VCaP (cell line): ENCODE results near the gene ERLIN1.
"Not testable (repeated sequence)": the region's sequence is repeated elsewhere in the genome, so short reads cannot be mapped to it uniquely, and the experiment has no call there.

Source experiments
- H3K27ac ChIP-seq: fragments of 450-650 bp; 2 replicates; pipeline ENCODE4 v1.5.1; 2017
- TF ChIP-seq, protein P1 (sequence below): fragments of 450-650 bp; conservative IDR thresholded peaks from 2 replicates; pipeline ENCODE4 v1.5.1; 2017; ENCODE audit warnings: mild to moderate bottlenecking, moderate library complexity

ERLIN1 gene

DNA sequence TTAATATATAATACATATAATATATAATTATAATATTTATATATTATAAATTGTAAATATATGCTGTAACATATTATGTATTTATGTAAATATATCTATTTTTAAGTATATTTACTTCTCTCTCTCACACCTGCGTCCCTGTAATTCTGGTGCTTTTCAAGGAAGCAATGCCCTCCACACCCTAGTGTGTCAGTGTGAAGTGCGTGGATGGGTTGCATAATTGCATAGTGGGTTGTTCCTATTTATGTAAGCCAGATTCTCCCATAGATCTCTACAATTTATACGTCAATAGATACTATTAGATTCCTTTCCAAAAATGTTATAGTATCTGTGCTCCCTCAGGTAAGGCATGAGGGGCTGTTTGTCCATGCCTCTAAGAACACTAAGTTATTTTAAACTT is 54.3 kb downstream of the ERLIN1 start:
- TF ChIP-seq, protein P1, sequence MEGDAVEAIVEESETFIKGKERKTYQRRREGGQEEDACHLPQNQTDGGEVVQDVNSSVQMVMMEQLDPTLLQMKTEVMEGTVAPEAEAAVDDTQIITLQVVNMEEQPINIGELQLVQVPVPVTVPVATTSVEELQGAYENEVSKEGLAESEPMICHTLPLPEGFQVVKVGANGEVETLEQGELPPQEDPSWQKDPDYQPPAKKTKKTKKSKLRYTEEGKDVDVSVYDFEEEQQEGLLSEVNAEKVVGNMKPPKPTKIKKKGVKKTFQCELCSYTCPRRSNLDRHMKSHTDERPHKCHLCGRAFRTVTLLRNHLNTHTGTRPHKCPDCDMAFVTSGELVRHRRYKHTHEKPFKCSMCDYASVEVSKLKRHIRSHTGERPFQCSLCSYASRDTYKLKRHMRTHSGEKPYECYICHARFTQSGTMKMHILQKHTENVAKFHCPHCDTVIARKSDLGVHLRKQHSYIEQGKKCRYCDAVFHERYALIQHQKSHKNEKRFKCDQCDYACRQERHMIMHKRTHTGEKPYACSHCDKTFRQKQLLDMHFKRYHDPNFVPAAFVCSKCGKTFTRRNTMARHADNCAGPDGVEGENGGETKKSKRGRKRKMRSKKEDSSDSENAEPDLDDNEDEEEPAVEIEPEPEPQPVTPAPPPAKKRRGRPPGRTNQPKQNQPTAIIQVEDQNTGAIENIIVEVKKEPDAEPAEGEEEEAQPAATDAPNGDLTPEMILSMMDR, result no peak
- H3K27ac ChIP-seq, result no peak overlapping the region

DNA sequence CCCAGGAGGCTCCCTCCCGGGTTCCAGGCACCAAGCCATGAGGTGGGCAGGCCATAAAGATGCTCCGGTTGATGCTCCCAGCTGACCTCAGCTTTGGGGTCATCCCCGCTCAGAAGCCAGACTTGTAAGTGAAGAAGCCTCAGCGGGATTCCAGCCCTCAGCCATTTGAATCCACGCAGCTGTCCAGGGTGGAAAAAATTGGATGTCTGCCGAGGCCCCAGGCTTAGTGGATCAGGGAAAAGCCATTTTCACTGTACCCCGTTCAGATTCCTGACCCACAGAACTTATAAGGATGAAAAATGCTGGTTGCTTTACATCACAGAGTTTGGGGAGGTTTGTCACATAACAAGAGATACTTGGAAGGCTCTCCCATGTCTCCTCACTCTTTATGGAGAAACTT is 55.0 kb downstream of the ERLIN1 start:
- no peak overlapping the region for H3K27ac ChIP-seq
- TF ChIP-seq, protein P1, result no peak

DNA sequence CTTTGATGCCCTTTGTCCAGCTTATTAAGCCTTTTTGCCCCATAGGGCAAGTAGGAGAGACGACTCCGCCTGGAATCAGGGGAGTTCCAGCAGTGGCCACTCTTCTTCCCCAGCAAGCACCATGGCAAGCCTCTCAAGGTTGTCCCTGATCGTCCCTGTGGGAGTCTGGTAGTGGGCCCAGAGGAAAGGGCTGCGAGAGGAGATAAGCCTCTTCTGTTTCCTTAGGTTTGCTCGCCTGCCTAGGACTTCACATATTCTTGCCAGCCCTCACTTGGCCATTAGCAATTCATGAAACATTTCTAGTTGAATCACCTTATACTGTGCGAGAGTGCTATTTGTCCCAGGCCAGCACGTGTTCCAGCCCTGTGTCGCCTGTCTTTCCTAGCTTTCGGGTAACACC is 56.4 kb downstream of the ERLIN1 start:
- no peak overlapping the region for H3K27ac ChIP-seq
- TF ChIP-seq, protein P1, result no peak

DNA sequence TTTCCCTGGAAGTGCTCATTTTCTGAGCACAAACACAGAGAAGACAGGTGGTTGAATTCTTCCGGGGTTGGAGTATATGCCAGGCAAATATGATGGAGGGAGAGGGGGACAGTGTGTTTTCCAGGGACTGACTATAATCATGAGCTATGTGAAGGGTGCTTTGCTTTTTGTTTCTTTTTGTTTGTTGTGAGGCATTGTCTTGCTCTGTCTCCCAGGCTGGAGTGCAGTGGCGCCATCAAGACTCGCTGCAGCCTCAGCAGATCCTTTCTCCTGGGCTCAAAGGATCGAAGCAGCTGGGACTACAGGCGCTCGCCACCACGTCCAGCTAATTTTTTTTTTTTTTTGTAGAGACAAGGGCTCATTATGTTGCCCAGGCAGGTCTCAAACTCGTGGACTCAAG is 56.9 kb downstream of the ERLIN1 start:
- H3K27ac ChIP-seq, result no peak overlapping the region
- TF ChIP-seq, protein P1, result no peak

DNA sequence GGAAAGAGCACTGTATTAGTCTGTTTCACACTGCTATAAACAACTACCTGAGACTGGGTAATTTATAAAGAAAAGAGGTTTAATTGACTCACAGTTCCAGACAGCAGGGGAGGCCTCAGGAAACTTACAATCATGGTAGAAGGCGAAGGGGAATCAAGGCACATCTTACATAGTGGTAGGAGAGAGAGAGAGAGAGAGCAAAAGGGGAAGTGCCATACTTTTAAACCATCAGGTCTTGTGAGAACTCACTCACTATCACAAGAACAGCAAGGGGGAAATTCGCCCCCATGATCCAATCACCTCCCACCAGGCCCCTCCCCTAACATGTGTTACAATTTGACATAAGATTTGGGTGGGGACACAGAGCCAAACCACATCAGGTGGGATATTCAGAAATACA is 60.5 kb downstream of the ERLIN1 start:
- not testable (repeated sequence) for H3K27ac ChIP-seq

DNA sequence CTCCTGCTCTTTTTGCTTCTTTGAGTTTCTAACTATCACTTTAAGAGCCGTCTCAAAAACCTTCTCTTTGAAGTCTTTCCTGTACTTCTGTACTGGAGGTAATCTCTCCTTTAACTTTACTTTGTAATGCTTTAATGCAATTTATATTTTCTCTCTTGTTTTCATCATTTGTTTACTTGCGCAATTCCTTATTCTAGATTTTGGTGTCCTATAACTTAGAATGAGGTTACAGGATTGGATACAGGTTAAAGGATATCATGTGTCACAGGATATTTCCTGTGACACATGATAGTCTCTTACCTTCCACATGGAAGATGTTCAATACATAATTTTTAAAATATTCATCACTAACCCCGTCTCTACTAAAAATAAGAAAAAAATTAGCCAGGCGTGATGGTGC is 61.7 kb downstream of the ERLIN1 start:
- H3K27ac ChIP-seq, result no peak overlapping the region
- TF ChIP-seq, protein P1, result no peak

DNA sequence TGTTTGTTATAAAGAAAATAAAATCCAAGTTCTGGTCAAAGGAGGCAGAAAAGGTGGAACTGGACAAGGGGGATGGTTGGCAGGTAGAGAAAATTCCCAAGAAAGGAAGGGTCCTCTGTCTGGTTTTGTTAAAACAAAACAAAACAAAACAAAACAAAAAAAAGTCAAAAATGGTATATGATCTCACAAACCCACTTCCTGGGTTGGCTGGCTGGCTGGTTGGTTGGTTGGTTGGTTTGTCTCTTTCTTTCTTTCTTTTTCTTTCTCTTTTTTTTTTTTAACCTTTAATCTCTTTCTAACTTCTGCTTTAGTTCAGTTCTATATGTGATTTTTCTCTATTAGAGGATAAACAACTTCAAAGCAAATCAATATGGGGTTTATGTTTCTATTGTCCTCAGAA is 63.0 kb downstream of the ERLIN1 start:
- TF ChIP-seq, protein P1, result no peak
- H3K27ac ChIP-seq, result no peak overlapping the region

DNA sequence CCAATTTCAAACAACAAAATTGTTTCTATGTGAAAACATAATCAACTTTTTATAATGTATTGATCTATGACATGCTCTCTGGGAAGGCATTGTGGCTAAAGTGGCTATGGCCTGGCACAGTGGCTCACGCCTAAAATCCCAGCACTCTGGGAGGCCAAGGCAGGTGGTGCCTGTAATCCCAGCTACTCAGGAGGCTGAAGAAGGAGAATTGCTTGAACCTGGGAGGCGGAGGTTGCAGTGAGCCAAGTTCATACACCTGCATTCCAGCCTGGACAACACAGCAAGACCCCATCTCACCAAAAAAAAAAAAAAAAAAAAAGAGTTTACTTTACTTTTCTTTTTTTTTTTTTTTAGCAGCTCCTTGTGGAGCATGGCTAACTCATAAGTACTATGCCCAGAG is 65.3 kb downstream of the ERLIN1 start:
- no peak overlapping the region for H3K27ac ChIP-seq
- TF ChIP-seq, protein P1, result no peak
